GM21360 (cell line): ENCODE data around the gene TLCD3A.
"Not testable (repeated sequence)": the region's sequence is repeated elsewhere in the genome, so short reads cannot be mapped to it uniquely, and the experiment has no call there.

Source experiments
- ATAC-seq: cut with Tn5 transposase; IDR thresholded peaks from one replicate; pipeline ENCODE4 v1.9.1; 2021; ENCODE audit warnings: mild to moderate bottlenecking, moderate library complexity; ENCODE audit not compliant: unreplicated experiment

Gene TLCD3A

GRCh38 chr17:784143-784542 is 51.7 kb downstream of the TLCD3A start:
- ATAC-seq = no peak

- not testable (repeated sequence) for ATAC-seq
Observed at GRCh38 chr17:785901-786300, 53.5 kb downstream of the TLCD3A start.

GRCh38 chr17:787641-788221 is 55.3 kb downstream of the TLCD3A start:
- no peak for ATAC-seq

DNA sequence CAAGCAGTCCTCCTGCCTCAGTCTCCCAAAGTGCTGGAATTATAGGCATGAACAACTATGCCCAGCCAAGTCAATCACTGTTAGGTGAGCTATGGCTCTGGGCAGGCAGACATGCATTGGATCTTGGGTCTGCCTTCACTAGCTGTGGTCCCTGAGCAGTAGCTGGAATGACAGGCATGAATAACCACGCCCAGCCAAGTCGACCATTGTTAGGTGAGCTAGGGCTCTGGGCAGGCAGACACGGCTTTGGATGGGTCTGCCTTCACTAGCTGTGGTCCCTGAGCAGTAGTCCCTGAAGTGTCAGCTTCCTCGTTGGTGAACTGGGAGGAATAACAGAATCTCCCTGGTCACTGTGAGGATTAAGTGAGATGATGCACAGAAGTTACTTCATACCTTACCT is 56.2 kb downstream of the TLCD3A start:
- no peak for ATAC-seq

DNA sequence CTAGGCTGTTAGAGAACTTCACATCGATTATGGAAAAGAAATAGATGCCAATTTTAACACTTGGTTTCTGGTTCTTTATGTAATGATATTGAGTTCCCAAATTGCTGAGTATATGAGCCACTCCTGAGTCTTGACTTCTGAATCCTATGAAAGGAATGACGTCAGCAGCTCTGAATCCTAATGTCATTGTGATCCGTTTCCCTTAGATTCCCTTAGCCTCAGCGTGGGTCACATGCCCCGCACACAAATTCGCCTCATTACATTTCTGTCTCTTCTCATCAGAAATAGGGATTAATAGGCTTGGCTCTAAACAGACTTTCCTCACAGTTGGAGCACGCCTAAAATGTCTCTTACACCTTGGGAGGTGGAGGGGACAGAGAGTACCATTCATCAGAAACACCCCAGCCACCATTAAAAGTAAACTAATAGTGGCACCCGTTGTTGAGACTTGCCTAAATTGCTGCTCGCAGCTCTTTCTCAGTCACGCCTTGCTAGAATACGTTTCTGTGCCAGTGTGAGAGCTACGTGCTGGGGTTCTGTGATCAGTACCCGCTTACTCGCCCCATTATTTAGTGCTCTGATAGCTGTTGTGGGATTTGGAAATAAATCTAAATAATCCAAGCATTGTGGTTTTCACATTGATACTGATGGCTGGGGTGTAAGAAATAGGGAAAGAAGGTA is 56.9 kb downstream of the TLCD3A start:
- ATAC-seq = no peak

DNA sequence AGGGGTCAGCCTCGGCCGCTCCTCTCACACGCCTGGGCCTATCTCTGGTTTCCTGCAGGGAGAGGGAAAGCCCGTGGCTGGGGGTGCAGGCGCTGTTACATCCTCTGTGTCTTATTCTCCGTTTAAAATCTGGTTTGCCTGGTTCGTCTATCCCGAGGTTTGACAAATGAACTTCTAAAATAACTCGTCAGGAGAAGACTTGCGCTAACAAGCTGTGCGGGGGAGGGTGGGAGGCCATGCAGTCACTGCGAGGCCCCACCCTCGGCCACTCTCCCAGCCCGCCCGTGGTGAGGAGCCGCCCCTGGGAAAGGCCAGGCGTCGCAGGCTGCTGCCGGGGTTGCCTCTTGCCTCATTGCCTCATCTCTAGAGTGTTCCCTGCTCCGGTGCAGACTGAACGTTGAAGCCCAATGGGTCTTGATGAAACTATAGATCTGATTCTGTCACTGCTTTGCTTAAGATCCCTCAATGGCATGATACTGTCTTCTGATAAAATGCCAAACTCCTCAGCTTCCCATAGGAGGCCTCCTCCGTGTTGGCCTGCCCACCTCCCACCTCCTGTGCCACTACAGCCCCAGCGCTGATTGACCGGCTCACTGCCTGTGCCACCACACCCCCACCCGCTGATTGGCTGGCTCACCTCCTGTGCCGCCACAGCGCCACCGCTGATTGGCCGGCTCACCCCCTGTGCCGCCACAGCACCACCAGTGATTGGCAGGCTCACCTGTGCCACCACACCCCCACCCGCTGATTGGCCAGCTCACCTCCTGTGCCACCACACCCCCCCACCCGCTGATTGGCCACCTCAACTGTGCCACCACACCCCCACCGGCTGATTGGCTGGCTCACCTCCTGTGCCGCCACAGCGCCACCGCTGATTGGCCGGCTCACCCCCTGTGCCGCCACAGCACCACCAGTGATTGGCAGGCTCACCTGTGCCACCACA is 57.8 kb downstream of the TLCD3A start:
- ATAC-seq = not testable (repeated sequence)

DNA sequence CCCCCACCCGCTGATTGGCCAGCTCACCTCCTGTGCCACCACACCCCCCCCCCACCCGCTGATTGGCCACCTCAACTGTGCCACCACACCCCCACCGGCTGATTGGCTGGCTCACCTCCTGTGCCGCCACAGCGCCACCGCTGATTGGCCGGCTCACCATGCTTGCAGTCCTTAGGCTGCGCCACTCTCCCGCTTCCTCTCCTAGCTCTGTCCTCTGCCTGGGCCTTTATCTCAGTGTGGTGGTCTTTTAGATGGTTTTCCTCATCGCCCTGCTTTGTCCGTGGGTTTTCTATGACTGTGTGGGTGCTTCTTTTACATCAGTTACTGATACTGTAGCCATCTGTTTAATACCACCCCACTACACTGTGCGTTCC is 58.5 kb downstream of the TLCD3A start:
- ATAC-seq = not testable (repeated sequence)

GRCh38 chr17:791829-792228 is 59.4 kb downstream of the TLCD3A start:
- ATAC-seq = no peak

- no peak for ATAC-seq
Observed at GRCh38 chr17:792277-792676, 59.9 kb downstream of the TLCD3A start.
